HG03460 (cell line): ENCODE measurements around the gene CA6.
"Not testable (repeated sequence)": the region's sequence is repeated elsewhere in the genome, so short reads cannot be mapped to it uniquely, and the experiment has no call there.

Experiments
- ATAC-seq: cut with Tn5 transposase; IDR thresholded peaks from one replicate; pipeline ENCODE4 v1.9.1; 2021; ENCODE audit not compliant: unreplicated experiment

CA6 gene

GRCh38 chr1:8945568-8945967, at the start of gene CA6:
Gene CA6, plus strand, starts transcription at chr1:8945868. Its CDS starts 19 bp downstream, at chr1:8945887.
- ATAC-seq: no peak

- not testable (repeated sequence) for ATAC-seq
These were observed 48.9 kb upstream of the CA6 start for GRCh38 chr1:8896775-8897174.

- not testable (repeated sequence) for ATAC-seq
These were observed 48.2 kb upstream of the CA6 start for GRCh38 chr1:8897505-8897904.

- ATAC-seq: not testable (repeated sequence)
These were observed 47.2 kb upstream of the CA6 start for GRCh38 chr1:8898418-8898817.

GRCh38 chr1:8899046-8899445, 46.6 kb upstream of the CA6 start:
- ATAC-seq: no peak

GRCh38 chr1:8900684-8901083, 45.0 kb upstream of the CA6 start:
- not testable (repeated sequence) for ATAC-seq

- no peak for ATAC-seq
These were observed 42.9 kb upstream of the CA6 start for GRCh38 chr1:8902765-8903164.

GRCh38 chr1:8903410-8903809, 42.3 kb upstream of the CA6 start:
- ATAC-seq: no peak

GRCh38 chr1:8903908-8904650, 41.6 kb upstream of the CA6 start:
- no peak for ATAC-seq

GRCh38 chr1:8905582-8906191, 40.0 kb upstream of the CA6 start:
- ATAC-seq: no peak

- no peak for ATAC-seq
These were observed 37.1 kb upstream of the CA6 start for GRCh38 chr1:8908388-8909151.

GRCh38 chr1:8910331-8910730, 35.3 kb upstream of the CA6 start:
- ATAC-seq: no peak

GRCh38 chr1:8910914-8911313, 34.8 kb upstream of the CA6 start:
- ATAC-seq: no peak

- ATAC-seq: no peak
These were observed 34.0 kb upstream of the CA6 start for GRCh38 chr1:8911416-8912309.

GRCh38 chr1:8913457-8913856, 32.2 kb upstream of the CA6 start:
- no peak for ATAC-seq

GRCh38 chr1:8914466-8914865, 31.2 kb upstream of the CA6 start:
- ATAC-seq: no peak

GRCh38 chr1:8915446-8915845, 30.2 kb upstream of the CA6 start:
- no peak for ATAC-seq

- not testable (repeated sequence) for ATAC-seq
These were observed 28.1 kb upstream of the CA6 start for GRCh38 chr1:8917536-8917935.

- no peak for ATAC-seq
These were observed 22.7 kb upstream of the CA6 start for GRCh38 chr1:8922962-8923361.

GRCh38 chr1:8925406-8925805, 20.3 kb upstream of the CA6 start:
- no peak for ATAC-seq

GRCh38 chr1:8925960-8926359, 19.7 kb upstream of the CA6 start:
- ATAC-seq: no peak
